Measurements from ENCODE around the gene KRT34.
"Not testable (repeated sequence)": the region's sequence is repeated elsewhere in the genome, so short reads cannot be mapped to it uniquely, and the experiment has no call there.

Gene KRT34

DNA sequence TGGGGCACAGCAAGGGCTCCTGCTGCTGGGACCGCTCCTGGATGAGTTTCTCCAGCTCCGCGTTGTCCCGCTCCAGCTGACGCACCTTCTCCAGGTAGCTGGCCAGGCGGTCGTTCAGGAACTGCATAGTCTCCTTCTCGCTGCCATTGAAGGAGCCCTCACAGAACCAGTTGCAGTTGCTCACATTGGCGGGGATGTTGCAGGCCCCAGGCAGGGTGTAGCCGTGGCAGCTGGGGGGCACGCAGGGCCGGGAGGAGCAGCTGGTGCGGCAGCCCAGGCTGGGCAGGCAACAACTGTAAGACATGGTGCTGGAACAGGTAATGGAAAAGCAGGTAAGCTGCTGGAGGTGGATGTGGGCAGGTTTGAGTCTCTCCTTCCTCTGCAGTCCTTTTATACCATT, at the start of gene KRT34:
TSS of gene KRT34 (minus strand) at position 364 of the 400 bp plus-strand sequence. CDS start at position 304, 60 bp downstream.
- in situ Hi-C loops (cut with MboI; ENCODE audit: low sequenced_read_pairs) = not testable (repeated sequence)

DNA sequence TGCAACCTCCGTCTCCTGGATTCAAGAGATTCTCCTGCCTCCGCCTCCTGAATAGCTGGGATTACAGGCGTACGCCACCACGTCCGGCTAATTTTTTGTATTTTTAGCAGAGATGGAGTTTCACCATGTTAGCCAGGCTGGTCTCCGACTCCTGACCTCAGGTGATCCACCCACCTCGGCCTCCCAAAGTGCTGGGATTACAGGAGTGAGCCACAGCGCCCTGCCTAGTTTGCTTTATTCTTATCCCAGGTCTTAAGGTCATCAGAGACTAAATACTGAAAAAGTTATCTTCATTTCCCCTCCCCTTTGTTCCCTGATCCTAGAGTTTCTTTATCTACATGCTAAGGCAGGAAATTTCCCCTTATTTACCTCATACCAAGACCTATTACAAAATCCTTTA, 48.3 kb upstream of the KRT34 start:
- in situ Hi-C loops (cut with MboI; ENCODE audit: low sequenced_read_pairs) = not testable (repeated sequence)

DNA sequence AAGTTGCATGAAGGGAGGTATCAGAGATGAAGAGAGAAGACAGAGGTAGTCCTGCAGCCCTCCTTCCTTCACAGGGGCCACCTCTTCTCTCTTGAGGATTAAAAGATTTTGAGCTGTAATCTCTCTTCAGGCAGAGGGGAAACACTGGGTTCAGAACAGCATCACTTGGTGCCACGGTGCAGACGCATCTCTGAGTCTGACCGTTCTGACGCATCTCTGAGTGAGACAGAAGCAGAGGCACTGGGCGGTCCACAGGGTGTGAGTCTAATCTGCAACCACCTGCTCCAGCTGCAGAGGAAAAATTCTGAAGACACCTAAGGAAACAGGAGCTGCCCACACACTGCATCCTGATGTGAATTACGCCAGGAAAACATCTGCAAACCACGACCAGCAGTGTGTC, 47.6 kb upstream of the KRT34 start:
- in situ Hi-C loops (cut with MboI; ENCODE audit: low sequenced_read_pairs) = no loop called here

DNA sequence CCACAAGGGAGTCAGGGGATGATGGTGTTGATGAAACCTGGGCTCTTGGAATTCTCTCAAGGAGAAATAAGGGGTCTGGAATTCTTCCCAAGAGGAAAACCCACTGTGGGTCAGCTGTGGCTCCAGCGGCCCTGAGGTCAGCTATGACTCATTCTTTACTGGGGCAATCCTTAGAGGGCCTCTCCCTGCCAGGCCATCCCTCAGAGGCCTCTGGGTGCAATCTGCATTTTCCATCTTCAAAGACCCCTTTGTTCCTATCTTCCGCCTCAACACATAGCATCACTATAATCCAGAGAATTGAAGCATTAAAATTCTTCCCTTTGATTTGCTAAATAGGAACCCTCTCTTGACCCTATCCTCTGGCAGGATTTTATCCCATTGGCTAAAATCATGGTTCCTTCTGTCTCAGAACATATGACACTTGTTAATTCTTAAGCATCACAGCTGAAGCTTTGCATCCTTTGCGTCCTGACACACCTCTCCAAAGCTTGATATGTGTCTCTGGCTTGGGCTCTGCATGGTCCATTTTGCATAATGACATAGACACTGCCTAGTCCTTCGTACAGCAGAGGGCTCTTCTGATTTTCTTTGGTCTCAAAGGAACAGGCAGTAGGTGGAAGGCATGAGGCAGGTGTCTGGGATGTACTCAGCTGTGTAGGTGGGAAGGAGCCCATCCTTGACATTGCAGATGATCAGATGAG, 46.6 kb upstream of the KRT34 start:
- in situ Hi-C loops (cut with MboI; ENCODE audit: low sequenced_read_pairs) = no loop called here

DNA sequence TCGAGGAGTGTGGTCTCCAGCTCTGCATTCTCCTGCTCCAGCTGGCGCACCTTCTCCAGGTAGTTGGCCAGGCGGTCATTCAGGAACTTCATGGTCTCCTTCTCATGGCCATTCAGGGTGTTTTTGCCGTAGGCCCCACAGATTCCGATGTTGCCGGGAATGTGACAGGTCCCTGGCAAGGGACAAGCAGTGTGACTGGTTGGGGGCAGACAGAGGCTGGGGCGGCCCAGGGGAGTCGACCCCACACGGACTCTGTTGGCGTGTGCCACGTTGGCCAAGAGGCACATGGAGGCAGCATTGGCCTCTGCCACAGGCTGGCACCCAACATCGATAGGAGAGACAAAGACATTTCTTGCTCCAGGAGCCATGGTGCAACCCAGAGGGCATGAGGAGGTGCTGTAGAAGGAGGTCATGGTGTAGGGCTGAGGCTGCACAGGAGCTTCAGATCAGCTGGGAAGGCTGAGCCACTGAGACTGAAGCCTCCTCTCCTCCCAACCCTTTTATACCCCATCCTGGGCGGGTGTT, 42.1 kb upstream of the KRT34 start, which contains the start of gene KRT37:
TSS of gene KRT37 (minus strand) at position 475 of the 525 bp plus-strand sequence. CDS start at position 413, 62 bp downstream.
- in situ Hi-C loops (cut with MboI; ENCODE audit: low sequenced_read_pairs) = no loop called here

GRCh38 chr17:41422586-41422985, 40.5 kb upstream of the KRT34 start:
- in situ Hi-C loops (cut with MboI; ENCODE audit: low sequenced_read_pairs) = not testable (repeated sequence)

DNA sequence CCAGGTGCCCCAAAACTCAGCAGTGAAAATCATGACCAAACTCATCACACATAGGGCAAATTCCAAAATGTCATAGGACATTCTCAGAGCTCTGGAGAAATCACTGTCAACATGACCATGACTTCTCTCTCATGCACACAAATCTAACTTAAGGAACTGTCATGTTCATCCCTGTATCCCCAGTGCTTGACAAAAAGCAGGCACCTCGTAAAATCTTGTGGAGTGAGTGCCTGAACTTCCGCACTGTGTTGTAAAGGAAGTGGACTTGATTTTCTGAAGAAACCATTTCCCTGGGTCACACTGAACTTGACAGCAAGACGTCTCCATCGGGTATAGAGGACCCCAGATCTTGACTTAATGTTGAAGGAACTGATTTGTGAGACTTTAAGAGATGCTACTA, 39.5 kb upstream of the KRT34 start:
- in situ Hi-C loops (cut with MboI; ENCODE audit: low sequenced_read_pairs) = no loop called here

- in situ Hi-C loops (cut with MboI; ENCODE audit: low sequenced_read_pairs) = no loop called here
These were observed 39.0 kb upstream of the KRT34 start for GRCh38 chr17:41421116-41421515.

GRCh38 chr17:41420134-41420533, 38.0 kb upstream of the KRT34 start:
- in situ Hi-C loops (cut with MboI; ENCODE audit: low sequenced_read_pairs) = no loop called here

GRCh38 chr17:41419716-41420115, 37.6 kb upstream of the KRT34 start:
- in situ Hi-C loops (cut with MboI; ENCODE audit: low sequenced_read_pairs) = no loop called here

DNA sequence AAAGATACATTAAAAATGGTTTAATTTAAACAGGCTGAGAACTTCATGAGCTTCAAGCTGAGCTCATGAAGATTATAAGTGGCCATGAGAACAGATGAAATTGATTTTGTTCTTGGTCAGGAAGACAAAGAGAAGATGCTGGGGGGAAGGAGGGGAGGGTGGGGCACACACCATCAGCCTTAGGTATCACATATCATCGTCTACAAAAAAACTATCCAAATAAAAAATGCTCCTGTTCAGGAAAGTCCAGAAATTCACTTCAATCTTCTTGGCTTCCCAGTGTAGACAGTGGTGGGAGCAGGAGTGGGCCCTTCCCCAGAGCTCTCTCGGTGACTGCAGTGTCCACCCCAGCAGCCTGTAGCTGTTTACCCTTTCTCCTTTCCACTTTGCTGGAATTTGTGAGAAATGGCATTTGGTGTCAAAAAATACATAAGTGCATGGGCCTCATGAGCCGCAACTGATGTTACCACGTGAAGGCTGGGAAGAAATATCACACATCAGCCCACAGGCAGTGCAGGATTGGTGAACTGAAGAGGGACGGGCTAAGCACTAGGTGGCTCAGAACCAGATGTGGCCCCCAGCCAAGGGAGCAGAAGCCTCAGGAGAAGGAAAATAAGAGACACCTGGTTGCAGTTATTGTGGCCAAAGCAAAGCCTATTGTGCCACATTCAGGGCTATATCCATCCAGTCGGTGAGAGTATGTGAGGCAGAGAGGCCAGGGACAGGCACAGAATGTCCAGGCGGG, 36.2 kb upstream of the KRT34 start:
- in situ Hi-C loops (cut with MboI; ENCODE audit: low sequenced_read_pairs) = no loop called here

DNA sequence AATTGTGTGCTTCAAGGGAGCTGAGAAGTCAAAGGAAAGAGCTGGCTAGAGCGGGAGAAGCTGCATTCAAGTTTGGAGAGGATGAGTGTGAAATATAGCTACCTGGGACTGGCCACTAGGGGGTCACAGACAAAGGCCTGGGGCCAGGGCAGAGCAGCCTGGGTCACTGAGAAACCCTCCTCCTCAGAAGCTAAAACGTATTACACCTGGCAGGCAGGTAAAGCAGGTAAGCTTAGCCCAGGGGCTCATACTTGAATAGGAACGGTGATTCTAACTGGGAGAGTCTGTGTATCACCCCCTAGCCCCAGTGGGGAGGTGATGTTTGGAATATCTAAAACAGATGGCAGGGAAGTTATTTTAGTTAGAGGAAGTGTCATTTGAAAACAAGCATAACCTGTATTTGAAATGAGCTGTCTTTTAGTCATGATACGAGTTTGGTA, 35.5 kb upstream of the KRT34 start:
- in situ Hi-C loops (cut with MboI; ENCODE audit: low sequenced_read_pairs) = no loop called here

GRCh38 chr17:41417127-41417526, 35.0 kb upstream of the KRT34 start:
- in situ Hi-C loops (cut with MboI; ENCODE audit: low sequenced_read_pairs) = no loop called here

- in situ Hi-C loops (cut with MboI; ENCODE audit: low sequenced_read_pairs) = no loop called here
These were observed 34.4 kb upstream of the KRT34 start for GRCh38 chr17:41416479-41416878.

DNA sequence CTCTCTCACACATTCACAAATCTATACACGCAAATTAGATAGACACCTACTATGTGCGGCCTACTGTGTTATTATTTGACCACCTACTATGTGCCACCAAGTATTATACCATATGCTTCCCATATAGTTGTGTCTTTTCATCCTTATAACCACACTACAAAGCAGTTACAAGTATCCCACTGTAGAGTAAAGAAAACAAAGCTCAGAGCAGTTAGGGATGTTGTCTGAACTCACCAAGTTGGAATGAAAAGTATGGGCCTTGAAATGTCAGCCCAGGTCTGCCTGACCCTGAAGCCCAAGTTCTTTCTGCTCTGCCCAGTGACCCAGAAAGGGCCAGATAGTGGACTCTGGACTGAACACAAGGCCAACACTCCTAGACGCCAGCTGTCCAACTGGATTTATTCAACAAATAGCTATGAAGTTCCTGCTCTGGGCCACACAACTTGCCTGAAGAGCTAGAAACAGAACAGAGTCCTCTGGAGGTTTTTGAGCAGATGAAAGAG, 33.8 kb upstream of the KRT34 start:
- in situ Hi-C loops (cut with MboI; ENCODE audit: low sequenced_read_pairs) = no loop called here

DNA sequence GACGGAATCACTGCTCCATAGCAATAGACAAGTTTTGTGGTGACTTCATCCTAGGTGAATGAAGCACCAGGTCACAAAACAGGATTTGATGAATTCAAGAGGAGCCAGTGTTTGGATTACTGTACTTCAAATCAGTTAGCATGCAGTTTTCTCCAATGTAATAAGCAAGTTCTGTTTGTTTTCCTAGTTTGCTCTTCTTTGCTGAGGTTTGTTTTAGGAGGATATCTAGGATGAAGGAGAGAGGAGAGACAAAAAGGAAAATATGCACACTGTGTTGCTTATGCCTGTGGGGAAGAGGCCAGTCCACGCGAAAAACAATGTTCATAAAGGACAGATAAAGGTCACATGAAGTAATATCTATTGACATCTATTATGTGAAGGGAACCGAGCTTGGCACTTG, 33.3 kb upstream of the KRT34 start:
- in situ Hi-C loops (cut with MboI; ENCODE audit: low sequenced_read_pairs) = no loop called here

GRCh38 chr17:41413982-41414381, 31.9 kb upstream of the KRT34 start:
- in situ Hi-C loops (cut with MboI; ENCODE audit: low sequenced_read_pairs) = no loop called here

GRCh38 chr17:41413353-41413957, 31.3 kb upstream of the KRT34 start:
- in situ Hi-C loops (cut with MboI; ENCODE audit: low sequenced_read_pairs) = no loop called here

GRCh38 chr17:41411072-41411840, 29.1 kb upstream of the KRT34 start:
- in situ Hi-C loops (cut with MboI; ENCODE audit: low sequenced_read_pairs) = no loop called here

DNA sequence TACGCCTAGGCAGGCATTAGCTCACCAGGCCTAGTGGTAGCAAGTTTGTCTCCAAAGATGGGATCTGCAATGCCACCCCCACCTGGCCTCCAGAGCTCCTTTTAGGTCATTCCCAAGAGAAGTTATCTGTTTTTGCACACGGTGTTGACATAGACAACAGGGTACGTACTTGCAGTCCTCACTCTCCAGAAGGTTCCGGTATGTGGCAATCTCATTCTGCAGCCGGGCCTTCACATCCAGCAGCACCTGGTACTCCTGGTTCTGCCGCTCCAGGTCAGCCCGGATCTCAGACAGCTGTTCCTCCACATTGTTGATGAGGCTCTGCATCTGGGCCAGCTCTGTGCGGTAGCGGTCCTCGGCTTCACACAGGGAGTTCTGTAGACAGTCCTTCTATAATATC, 25.1 kb upstream of the KRT34 start:
- in situ Hi-C loops (cut with MboI; ENCODE audit: low sequenced_read_pairs) = no loop called here

GRCh38 chr17:41406205-41406604, 24.1 kb upstream of the KRT34 start:
- in situ Hi-C loops (cut with MboI; ENCODE audit: low sequenced_read_pairs) = no loop called here
